ENCODE results near the gene PHF19.

DNA sequence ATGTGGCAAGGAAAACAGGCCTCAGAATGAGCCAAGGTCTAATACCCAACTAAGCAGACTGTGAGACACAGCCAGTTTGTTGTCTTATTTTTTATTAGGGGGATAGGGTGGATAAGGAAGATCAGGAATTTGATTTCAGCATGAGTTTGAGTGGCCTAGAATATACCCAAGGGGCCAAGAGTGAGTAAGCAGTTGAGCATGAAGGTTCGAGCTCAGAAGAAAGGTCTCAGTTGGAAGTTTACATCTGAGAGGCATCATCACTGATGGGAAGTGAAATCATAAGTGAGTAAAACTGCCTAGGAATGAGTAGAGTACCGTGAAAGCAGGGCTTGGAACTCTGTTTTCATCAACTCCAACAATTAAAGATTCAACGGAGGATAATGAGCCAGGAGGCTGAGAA is 46.8 kb downstream of the PHF19 start:
- TF ChIP-seq, protein P1, sequence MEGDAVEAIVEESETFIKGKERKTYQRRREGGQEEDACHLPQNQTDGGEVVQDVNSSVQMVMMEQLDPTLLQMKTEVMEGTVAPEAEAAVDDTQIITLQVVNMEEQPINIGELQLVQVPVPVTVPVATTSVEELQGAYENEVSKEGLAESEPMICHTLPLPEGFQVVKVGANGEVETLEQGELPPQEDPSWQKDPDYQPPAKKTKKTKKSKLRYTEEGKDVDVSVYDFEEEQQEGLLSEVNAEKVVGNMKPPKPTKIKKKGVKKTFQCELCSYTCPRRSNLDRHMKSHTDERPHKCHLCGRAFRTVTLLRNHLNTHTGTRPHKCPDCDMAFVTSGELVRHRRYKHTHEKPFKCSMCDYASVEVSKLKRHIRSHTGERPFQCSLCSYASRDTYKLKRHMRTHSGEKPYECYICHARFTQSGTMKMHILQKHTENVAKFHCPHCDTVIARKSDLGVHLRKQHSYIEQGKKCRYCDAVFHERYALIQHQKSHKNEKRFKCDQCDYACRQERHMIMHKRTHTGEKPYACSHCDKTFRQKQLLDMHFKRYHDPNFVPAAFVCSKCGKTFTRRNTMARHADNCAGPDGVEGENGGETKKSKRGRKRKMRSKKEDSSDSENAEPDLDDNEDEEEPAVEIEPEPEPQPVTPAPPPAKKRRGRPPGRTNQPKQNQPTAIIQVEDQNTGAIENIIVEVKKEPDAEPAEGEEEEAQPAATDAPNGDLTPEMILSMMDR (IDR thresholded peaks at IDR 0.05 in 8 of 11, conservative IDR thresholded peaks at IDR 0.05 in 3 of 11): no peak
- TF ChIP-seq POLR2AphosphoS5 (IDR thresholded peaks at IDR 0.05): no peak
- TF ChIP-seq POLR2A (IDR thresholded peaks at IDR 0.05): no peak

Data from spleen (tissue), 7 donors.